Stomach (tissue), 9 donors: ENCODE results near the gene NPM3. TPM values are rescaled to one million over a fixed set of nuclear protein-coding genes. Genes with fewer than 3 reads are reported as not detected.

ENCODE experiments used
- DNase-seq, 2 donors: peaks; one replicate each; pipeline versions ENCODE4 v3.0.0 to v3.0.0-alpha.2; 2013 to 2019
- H3K27ac ChIP-seq, 5 donors: fragments of 200-600 bp in 4 of 5; sonication (generic) in 4 of 5; one replicate each; pipeline ENCODE4 v1.5.1; 2013 to 2019; ENCODE audit warnings: mild to moderate bottlenecking in 1 of 5, moderate library complexity in 1 of 5
- H3K27me3 ChIP-seq, 3 donors: fragments of 200-600 bp; sonication (generic); one replicate each; pipeline ENCODE4 v1.5.1; 2017 to 2019; ENCODE audit warnings: mixed run types in 1 of 3
- H3K36me3 ChIP-seq, 4 donors: fragments of 200-600 bp; sonication (generic); 1 replicate in 3 of 4; 2 replicates in 1 of 4; pipeline ENCODE4 v1.5.1; 2016 to 2019
- H3K4me1 ChIP-seq, 4 donors: fragments of 200-600 bp; sonication (generic); one replicate each; pipeline ENCODE4 v1.5.1; 2016 to 2019
- H3K4me3 ChIP-seq, 4 donors: fragments of 200-600 bp; sonication (generic) in 3 of 4; one replicate each; pipeline ENCODE4 v1.5.1; 2016 to 2019; ENCODE audit warnings: mild to moderate bottlenecking in 1 of 4
- H3K9me3 ChIP-seq, 4 donors: fragments of 200-600 bp; sonication (generic); one replicate each; pipeline ENCODE4 v1.5.1; 2016 to 2019
- EP300 ChIP-seq: sonication (generic); formaldehyde crosslinking; IDR thresholded peaks from one replicate; pipeline ENCODE4 v1.6.1; 2017; ENCODE audit warnings: antibody characterized with exemption
- POLR2A ChIP-seq, 4 donors: fragments of 450-650 bp; IDR thresholded peaks; one replicate each; pipeline ENCODE4 v1.6.1; 2016; ENCODE audit warnings: antibody characterized with exemption in 4 of 4, control low read depth in 2 of 4, mild to moderate bottlenecking in 1 of 4, moderate library complexity in 1 of 4
- POLR2AphosphoS5 ChIP-seq, 3 donors: sonication (generic); formaldehyde crosslinking; IDR thresholded peaks; one replicate each; pipeline ENCODE4 v1.6.1; 2016; ENCODE audit warnings: antibody characterized with exemption in 3 of 3
- WGBS, 5 donors: extraction: QIAGEN DNeasy Blood & Tissue Kit in 3 of 5; methylation state at CpG; one replicate each; pipeline versions ENCODE4 v1.1.5 to v1.1.7; 2013 to 2018; 5-methylcytosine and 5-hydroxymethylcytosine counted together
- intact Hi-C: fragments of 100-400 bp; cut with DNase I; formaldehyde crosslinking; loops from one replicate; pipeline ENCODE4 v1.15.1; 2023; ENCODE audit warnings: low total_unique reads
- polyA plus RNA-seq, 3 donors: library from polyadenylated mRNA; stranded (reverse); fragments of 200-250 nt; gene quantifications; one replicate each; pipeline ENCODE4 v1.2.3, GENCODE V29; 2013
- total RNA-seq, 5 donors: library from RNA; depleted of rRNA; stranded (reverse); fragments of >200 nt; gene quantifications; one replicate each; pipeline versions ENCODE4 v1.1.0 to v1.2.3, GENCODE V29; 2014 to 2016
- TF ChIP-seq, protein P1 (sequence below), 7 experiments: fragments of 450-650 bp in 4 of 7; fragments of 200-600 bp in 3 of 7; sonication (generic) in 3 of 7; IDR thresholded peaks; one replicate each; pipeline ENCODE4 v1.5.1; 2016 to 2019; ENCODE audit warnings: antibody characterized with exemption in 7 of 7, control low read depth in 2 of 7, mild to moderate bottlenecking in 1 of 7
- donor health status: healthy with polysubstance abuse.
- donor health status: Bipolar disorder and iron deficiency.
- donor health status: healthy.

The NPM3 gene
- total and polyA plus RNA-seq, 8 donors, result 2.3 to 68.1 (median 26.0) TPM; not detected in 1

DNA sequence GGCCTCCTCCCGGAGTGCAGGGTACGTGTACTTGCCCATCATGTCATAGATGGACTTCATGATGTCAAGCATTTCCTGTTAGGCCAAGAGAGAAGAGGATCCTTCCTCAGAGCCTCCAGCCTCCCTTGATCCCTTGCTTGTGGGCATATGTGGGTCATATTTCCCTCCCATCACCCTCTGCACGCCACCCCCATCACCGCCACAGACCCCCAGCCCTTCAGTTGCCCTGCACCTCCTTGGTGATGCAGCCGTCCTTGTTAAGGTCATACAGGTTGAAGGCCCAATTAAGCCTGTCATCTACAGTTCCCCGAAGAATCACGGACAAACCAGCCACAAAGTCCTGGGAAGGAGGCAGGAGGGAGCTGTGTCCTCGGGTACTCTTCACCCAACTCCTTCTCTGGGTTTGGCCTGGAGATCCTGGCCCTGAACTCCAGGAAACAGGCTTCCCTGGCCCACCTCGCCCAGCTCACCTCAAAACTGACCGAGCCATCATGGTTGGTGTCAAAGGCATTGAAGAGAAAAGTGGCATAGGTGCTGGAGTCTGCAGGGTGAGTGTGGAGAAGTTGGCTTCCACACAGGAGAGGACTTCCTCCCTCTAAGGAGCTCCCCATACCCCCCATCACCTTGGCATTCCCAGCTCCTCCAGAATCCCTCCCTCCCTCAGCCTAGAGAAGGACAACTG, 44.8 kb upstream of the NPM3 start:
- H3K27ac ChIP-seq, result no peak overlapping the region
- whole genome bisulfite sequencing, 5 donors, result 89 to 96% (median 94%) methylated on average over 9 to 10 of the region's 10 CpGs
- peaks cover 17 to 36% (median 25%) of the 10 kb centered on the region in 4 donors for H3K4me1 ChIP-seq
- no peaks in the 10 kb centered on the region for H3K27me3 ChIP-seq
- peak in 1 of 2 donors; percentile 2 for DNase-seq
- no peak overlapping the region for H3K4me3 ChIP-seq
- H3K9me3 ChIP-seq, result no peaks in the 10 kb centered on the region
- TF ChIP-seq, protein P1, sequence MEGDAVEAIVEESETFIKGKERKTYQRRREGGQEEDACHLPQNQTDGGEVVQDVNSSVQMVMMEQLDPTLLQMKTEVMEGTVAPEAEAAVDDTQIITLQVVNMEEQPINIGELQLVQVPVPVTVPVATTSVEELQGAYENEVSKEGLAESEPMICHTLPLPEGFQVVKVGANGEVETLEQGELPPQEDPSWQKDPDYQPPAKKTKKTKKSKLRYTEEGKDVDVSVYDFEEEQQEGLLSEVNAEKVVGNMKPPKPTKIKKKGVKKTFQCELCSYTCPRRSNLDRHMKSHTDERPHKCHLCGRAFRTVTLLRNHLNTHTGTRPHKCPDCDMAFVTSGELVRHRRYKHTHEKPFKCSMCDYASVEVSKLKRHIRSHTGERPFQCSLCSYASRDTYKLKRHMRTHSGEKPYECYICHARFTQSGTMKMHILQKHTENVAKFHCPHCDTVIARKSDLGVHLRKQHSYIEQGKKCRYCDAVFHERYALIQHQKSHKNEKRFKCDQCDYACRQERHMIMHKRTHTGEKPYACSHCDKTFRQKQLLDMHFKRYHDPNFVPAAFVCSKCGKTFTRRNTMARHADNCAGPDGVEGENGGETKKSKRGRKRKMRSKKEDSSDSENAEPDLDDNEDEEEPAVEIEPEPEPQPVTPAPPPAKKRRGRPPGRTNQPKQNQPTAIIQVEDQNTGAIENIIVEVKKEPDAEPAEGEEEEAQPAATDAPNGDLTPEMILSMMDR (IDR thresholded peaks at IDR 0.05), result no peak
- TF ChIP-seq EP300 (no peak), POLR2AphosphoS5 (IDR thresholded peaks at IDR 0.05) (no peak), POLR2A (IDR thresholded peaks at IDR 0.05) (no peak)
- intact Hi-C loops, result no loop called here
- H3K36me3 ChIP-seq, result peaks cover 0 to 12% (median 8%) of the 10 kb centered on the region in 4 donors

DNA sequence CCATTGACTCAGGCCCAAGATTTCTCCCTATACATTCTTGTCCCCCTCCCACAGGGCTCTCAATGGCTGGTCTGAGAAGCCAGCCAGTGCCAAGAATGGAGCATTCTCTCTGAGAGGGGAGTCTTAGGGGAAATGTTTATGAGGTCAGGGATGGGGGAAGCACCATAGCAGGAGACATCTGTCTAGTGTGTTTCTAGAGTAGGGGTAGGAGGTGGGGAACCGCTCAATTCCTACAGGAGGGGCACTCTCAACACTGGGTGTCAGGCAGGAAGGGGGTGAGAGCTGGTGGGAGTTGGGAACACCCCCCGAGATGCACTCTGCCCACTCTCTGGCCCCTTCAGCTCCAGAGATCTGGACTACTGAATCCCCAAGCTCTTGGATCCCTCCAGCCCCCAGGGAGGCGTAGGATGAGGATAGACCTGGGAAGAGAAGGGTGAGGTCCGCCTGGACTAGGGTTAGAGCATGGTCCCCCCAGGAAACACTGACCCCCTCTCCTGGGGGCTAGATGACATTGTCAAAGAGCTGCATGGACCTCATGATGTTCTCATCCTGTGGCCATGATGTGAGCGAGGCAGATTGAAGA, 43.7 kb upstream of the NPM3 start:
- Histone ChIP-seq H3K36me3 (peaks cover 0 to 12% (median 8%) of the 10 kb centered on the region in 4 donors), H3K4me1 (peaks cover 17 to 36% (median 23%) of the 10 kb centered on the region in 4 donors), H3K9me3 (no peaks in the 10 kb centered on the region), H3K4me3 (no peak overlapping the region), H3K27me3 (no peaks in the 10 kb centered on the region), H3K27ac (no peak overlapping the region)
- DNase-seq, result no peak
- intact Hi-C loops, result no loop called here
- 90 to 97% (median 95%) methylated on average over 4 to 5 of the region's 5 CpGs for WGBS, 5 donors
- no peak for TF ChIP-seq EP300
- TF ChIP-seq POLR2A (IDR thresholded peaks at IDR 0.05), result no peak
- TF ChIP-seq, protein P1 (IDR thresholded peaks at IDR 0.05), result no peak
- TF ChIP-seq POLR2AphosphoS5 (IDR thresholded peaks at IDR 0.05), result no peak

DNA sequence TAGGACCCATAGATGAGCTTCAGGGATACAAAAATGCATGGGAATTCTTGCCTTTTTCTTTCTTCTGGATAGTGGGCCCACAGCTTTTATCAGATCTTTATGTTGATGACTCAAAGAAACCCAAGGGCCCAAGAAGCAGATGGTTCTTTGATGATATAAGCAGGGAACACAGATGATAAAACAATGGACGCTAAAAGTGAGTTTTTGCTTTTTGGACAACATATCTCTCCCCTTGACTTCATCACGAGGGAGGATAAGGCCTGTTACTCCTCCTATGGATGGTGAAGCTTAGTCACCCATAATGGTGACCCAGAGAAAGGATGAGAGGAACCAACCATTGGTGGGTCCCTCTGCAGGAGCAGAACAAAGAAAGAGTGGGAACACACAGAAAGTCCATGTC, 41.5 kb upstream of the NPM3 start:
- intact Hi-C loops, result no loop called here
- peaks cover under 1 to 19% (median 6%) of the 10 kb centered on the region in 4 donors for H3K4me1 ChIP-seq
- peaks cover 0 to 12% (median 8%) of the 10 kb centered on the region in 4 donors for H3K36me3 ChIP-seq
- no peak overlapping the region for H3K27ac ChIP-seq
- no peaks in the 10 kb centered on the region for H3K27me3 ChIP-seq
- H3K4me3 ChIP-seq, result no peak overlapping the region
- DNase-seq, result no peak
- TF ChIP-seq, protein P1 (IDR thresholded peaks at IDR 0.05), result no peak
- TF ChIP-seq EP300 (no peak), POLR2AphosphoS5 (IDR thresholded peaks at IDR 0.05) (no peak), POLR2A (IDR thresholded peaks at IDR 0.05) (no peak)
- H3K9me3 ChIP-seq, result no peaks in the 10 kb centered on the region
- WGBS, 5 donors, result 65 to 93% (median 91%) methylated on average over 2 of the region's 2 CpGs

DNA sequence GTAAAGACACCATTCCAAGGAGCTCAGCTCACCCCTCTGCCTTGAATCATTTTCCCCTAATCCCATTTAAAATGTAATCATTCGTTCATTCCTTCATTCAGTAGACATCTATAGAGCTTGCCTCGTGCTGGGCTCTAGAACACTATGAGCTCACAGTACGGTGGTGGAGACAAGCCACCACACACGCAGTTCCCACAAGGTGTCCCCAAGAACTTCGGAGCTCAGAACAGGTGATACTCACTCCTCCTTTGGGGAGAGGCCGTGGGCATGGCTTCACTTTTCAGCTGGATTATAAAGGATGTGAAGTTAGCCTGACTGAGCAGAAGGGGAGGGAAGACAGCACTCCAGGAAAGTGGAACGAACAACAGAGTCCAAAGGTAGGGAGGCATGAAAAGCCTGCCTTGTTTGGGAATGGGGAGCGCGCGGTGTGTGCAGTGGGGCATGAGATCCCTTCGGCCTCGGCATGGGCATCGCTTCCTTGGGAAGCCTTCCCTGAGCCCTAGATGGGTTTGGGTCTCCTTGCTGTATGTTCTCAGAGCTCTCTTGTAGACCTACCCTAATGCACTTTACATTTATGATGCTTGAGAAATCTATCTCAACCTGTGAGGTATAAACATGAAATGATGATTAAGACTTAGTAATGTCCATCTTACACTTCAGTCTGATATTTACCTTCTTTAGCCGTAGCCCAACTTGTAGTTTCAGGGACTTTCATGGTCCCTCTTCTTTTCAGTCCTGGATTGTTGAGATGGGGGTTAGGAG, 35.8 kb upstream of the NPM3 start:
- no peak for DNase-seq
- no peaks in the 10 kb centered on the region for H3K36me3 ChIP-seq
- TF ChIP-seq POLR2AphosphoS5 (IDR thresholded peaks at IDR 0.05) (no peak), POLR2A (IDR thresholded peaks at IDR 0.05) (no peak)
- no peaks in the 10 kb centered on the region for H3K27me3 ChIP-seq
- intact Hi-C loops, result no loop called here
- 10 to 30% (median 16%) methylated on average over 13 to 14 of the region's 14 CpGs for WGBS, 5 donors
- H3K9me3 ChIP-seq, result no peaks in the 10 kb centered on the region
- H3K27ac ChIP-seq, result peak overlapping the region; percentile 62 to 97 (median 94)
- peaks cover 19 to 42% (median 31%) of the 10 kb centered on the region in 4 donors for H3K4me1 ChIP-seq
- H3K4me3 ChIP-seq, result peak overlapping the region; percentile 98 to 99 (median 99)
